Neural progenitor cell (in vitro differentiated cells): Measurements from ENCODE around the gene GEMIN5. TPM values are rescaled to one million over a fixed set of nuclear protein-coding genes. Genes with fewer than 3 reads are reported as not detected.

Experiments used
- DNase-seq: peaks from one replicate; pipeline ENCODE4 v3.0.0-alpha.2; 2016; ENCODE audit warnings: low spot score
- H2AFZ ChIP-seq: fragments of 200-600 bp; sonication (generic); replicated peaks from 2 replicates; pipeline ENCODE4 v1.6.1; 2016; ENCODE audit warnings: antibody characterized with exemption
- H3F3A ChIP-seq: fragments of 200-600 bp; sonication (generic); 2 replicates; pipeline ENCODE4 v1.6.1; 2016; ENCODE audit warnings: antibody characterized with exemption, low read depth
- H3K27ac ChIP-seq: fragments of 200-600 bp; sonication (generic); 2 replicates; pipeline ENCODE4 v1.5.1; 2016; ENCODE audit warnings: mild to moderate bottlenecking
- H3K27me3 ChIP-seq: fragments of 200-600 bp; sonication (generic); 2 replicates; pipeline ENCODE4 v1.6.1; 2016; ENCODE audit warnings: mild to moderate bottlenecking, moderate library complexity
- H3K36me3 ChIP-seq: fragments of 200-600 bp; sonication (generic); 2 replicates; pipeline ENCODE4 v1.5.1; 2016
- H3K4me1 ChIP-seq: fragments of 200-600 bp; sonication (generic); 2 replicates; pipeline ENCODE4 v1.6.1; 2016; ENCODE audit warnings: mixed run types
- H3K4me2 ChIP-seq: fragments of 200-600 bp; sonication (generic); 2 replicates; pipeline ENCODE4 v1.6.1; 2016
- H3K4me3 ChIP-seq: fragments of 200-600 bp; sonication (generic); 2 replicates; pipeline ENCODE4 v1.5.1; 2016
- H3K79me2 ChIP-seq: fragments of 200-600 bp; sonication (generic); 2 replicates; pipeline ENCODE4 v1.6.1; 2016; ENCODE audit warnings: low read depth
- H3K9ac ChIP-seq: fragments of 200-600 bp; sonication (generic); 2 replicates; pipeline ENCODE4 v1.6.1; 2016
- H3K9me3 ChIP-seq: fragments of 200-600 bp; sonication (generic); 2 replicates; pipeline ENCODE4 v1.5.1; 2016; ENCODE audit warnings: low read depth
- H4K20me1 ChIP-seq: fragments of 200-600 bp; sonication (generic); 2 replicates; pipeline ENCODE4 v1.6.1; 2016; ENCODE audit warnings: low read depth
- H3K27ac Mint-ChIP-seq: 3 replicates; pipeline ENCODE4 v1.8.0; 2021; ENCODE audit warnings: mixed read lengths
- H3K27me3 Mint-ChIP-seq: 2 replicates; pipeline ENCODE4 v1.8.0; 2022; ENCODE audit warnings: low read depth, mild to moderate bottlenecking, inconsistent platforms, moderate library complexity, mixed read lengths; ENCODE audit not compliant: insufficient read depth
- H3K36me3 Mint-ChIP-seq: 3 replicates; pipeline ENCODE4 v1.8.0; 2021; ENCODE audit warnings: mixed read lengths
- H3K4me1 Mint-ChIP-seq: 3 replicates; pipeline ENCODE4 v1.8.0; 2021; ENCODE audit warnings: mixed read lengths
- H3K4me3 Mint-ChIP-seq: 3 replicates; pipeline ENCODE4 v1.8.0; 2021; ENCODE audit warnings: mild to moderate bottlenecking, moderate library complexity, mixed read lengths
- H3K9me3 Mint-ChIP-seq: 3 replicates; pipeline ENCODE4 v1.8.0; 2020; ENCODE audit warnings: mixed read lengths
- CTCF ChIP-seq: fragments of 200-600 bp; sonication (generic); IDR thresholded peaks from 2 replicates; pipeline ENCODE4 v1.5.1; 2017; ENCODE audit warnings: antibody characterized with exemption, mild to moderate bottlenecking
- EZH2 ChIP-seq: fragments of 200-600 bp; sonication (generic); IDR thresholded peaks from 2 replicates; pipeline ENCODE4 v1.6.1; 2017; ENCODE audit warnings: antibody characterized with exemption, mild to moderate bottlenecking, moderate library complexity
- EZH2phosphoT487 ChIP-seq: fragments of 200-600 bp; sonication (generic); IDR thresholded peaks from 2 replicates; pipeline ENCODE4 v1.6.1; 2017; ENCODE audit warnings: antibody characterized with exemption
- total RNA-seq: library from RNA; depleted of rRNA; stranded (reverse); fragments of >200 nt; gene quantifications from 2 replicates; pipeline ENCODE4 v1.2.3, GENCODE V29; 2015; ENCODE audit warnings: low replicate concordance

The GEMIN5 gene
- total RNA-seq, 1 donor from 2014 or later = 18.5 TPM

GRCh38 chr5:154944716-154945115 lies 6.7 kb upstream of the GEMIN5 start:
- Histone ChIP-seq H3K4me2 (no peak overlapping the region), H3K4me3 (no peak overlapping the region), H3F3A (no peaks in the 10 kb centered on the region), H3K4me1 (peaks cover 10% of the 10 kb centered on the region), H3K27me3 (no peaks in the 10 kb centered on the region), H3K36me3 (no peaks in the 10 kb centered on the region), H2AFZ (no peak overlapping the region), H4K20me1 (peaks cover 28% of the 10 kb centered on the region), H3K27ac (no peak overlapping the region), H3K79me2 (peaks cover 78% of the 10 kb centered on the region), H3K9me3 (no peaks in the 10 kb centered on the region), H3K9ac (no peak overlapping the region)
- Mint-ChIP-seq H3K4me3 (no peak overlapping the region), H3K9me3 (no peaks in the 10 kb centered on the region), H3K4me1 (peaks cover 10% of the 10 kb centered on the region), H3K27me3 (no peaks in the 10 kb centered on the region), H3K27ac (no peak overlapping the region), H3K36me3 (peaks cover 2% of the 10 kb centered on the region)
- TF ChIP-seq EZH2 (no peak), CTCF (no peak), EZH2phosphoT487 (no peak)
- DNase-seq = no peak

- H3K36me3 ChIP-seq = no peaks in the 10 kb centered on the region
- no peak for TF ChIP-seq EZH2phosphoT487
- TF ChIP-seq CTCF = no peak
- no peak for TF ChIP-seq EZH2
- H3K27ac Mint-ChIP-seq = no peak overlapping the region
- no peak overlapping the region for H3K4me2 ChIP-seq
- no peak for DNase-seq
- H3F3A ChIP-seq = peaks cover 3% of the 10 kb centered on the region
- H3K27me3 ChIP-seq = no peaks in the 10 kb centered on the region
- no peaks in the 10 kb centered on the region for H3K9me3 ChIP-seq
- no peak overlapping the region for H3K4me3 ChIP-seq
- H3K4me3 Mint-ChIP-seq = no peak overlapping the region
- no peak overlapping the region for H3K27ac ChIP-seq
- H3K9me3 Mint-ChIP-seq = no peaks in the 10 kb centered on the region
- H2AFZ ChIP-seq = no peak overlapping the region
- H3K4me1 Mint-ChIP-seq = peaks cover 10% of the 10 kb centered on the region
- peaks cover 10% of the 10 kb centered on the region for H3K4me1 ChIP-seq
- peaks cover 68% of the 10 kb centered on the region for H3K79me2 ChIP-seq
- H3K27me3 Mint-ChIP-seq = no peaks in the 10 kb centered on the region
- no peak overlapping the region for H3K9ac ChIP-seq
- H3K36me3 Mint-ChIP-seq = peaks cover 2% of the 10 kb centered on the region
- peaks cover 20% of the 10 kb centered on the region for H4K20me1 ChIP-seq
Observed at GRCh38 chr5:154943527-154943926, 5.5 kb upstream of the GEMIN5 start.

- peaks cover 14% of the 10 kb centered on the region for H3K4me1 ChIP-seq
- H3K9ac ChIP-seq = peak within 1 kb of the TSS; percentile 86
- H3K27ac ChIP-seq = no peak within 1 kb of the TSS
- peak; percentile 94 for DNase-seq
- H2AFZ ChIP-seq = peak within 1 kb of the TSS; percentile 94
- no peak for TF ChIP-seq EZH2
- TF ChIP-seq CTCF = no peak
- TF ChIP-seq EZH2phosphoT487 = no peak
- no peaks in the 10 kb centered on the region for H3K36me3 ChIP-seq
- peak within 1 kb of the TSS; percentile 100 for H3K4me3 Mint-ChIP-seq
- peak within 1 kb of the TSS; percentile 93 for H3K4me3 ChIP-seq
- peaks cover 4% of the 10 kb centered on the region for H4K20me1 ChIP-seq
- no peaks in the 10 kb centered on the region for H3K9me3 Mint-ChIP-seq
- H3K4me2 ChIP-seq = peak within 1 kb of the TSS; percentile 94
- no peaks in the 10 kb centered on the region for H3K27me3 ChIP-seq
- H3K4me1 Mint-ChIP-seq = peaks cover 18% of the 10 kb centered on the region
- peaks cover 3% of the 10 kb centered on the region for H3F3A ChIP-seq
- H3K27me3 Mint-ChIP-seq = no peaks in the 10 kb centered on the region
- peaks cover 60% of the 10 kb centered on the region for H3K79me2 ChIP-seq
- H3K36me3 Mint-ChIP-seq = no peaks in the 10 kb centered on the region
- no peaks in the 10 kb centered on the region for H3K9me3 ChIP-seq
- H3K27ac Mint-ChIP-seq = peak within 1 kb of the TSS; percentile 99
Observed at GRCh38 chr5:154940772-154941620, 3.0 kb upstream of the GEMIN5 start, which contains the start of gene MRPL22. TSS of gene MRPL22 (plus strand) at chr5:154941073. CDS start at chr5:154941111, 38 bp downstream.
